IMR-90 (cell line): Measurements from ENCODE around the gene MAGEA2.
"Not testable (repeated sequence)": the region's sequence is repeated elsewhere in the genome, so short reads cannot be mapped to it uniquely, and the experiment has no call there.

Source experiments
- MAFK ChIP-seq: IDR thresholded peaks from 2 replicates; pipeline ENCODE4 v1.6.1; 2012; ENCODE audit warnings: low read depth, low read length, improper control_type of control experiment
- TF ChIP-seq, protein P1 (sequence below): conservative IDR thresholded peaks from 2 replicates; pipeline ENCODE4 v1.5.1; 2012; ENCODE audit warnings: mild to moderate bottlenecking, low read depth, low read length, improper control_type of control experiment

DNA sequence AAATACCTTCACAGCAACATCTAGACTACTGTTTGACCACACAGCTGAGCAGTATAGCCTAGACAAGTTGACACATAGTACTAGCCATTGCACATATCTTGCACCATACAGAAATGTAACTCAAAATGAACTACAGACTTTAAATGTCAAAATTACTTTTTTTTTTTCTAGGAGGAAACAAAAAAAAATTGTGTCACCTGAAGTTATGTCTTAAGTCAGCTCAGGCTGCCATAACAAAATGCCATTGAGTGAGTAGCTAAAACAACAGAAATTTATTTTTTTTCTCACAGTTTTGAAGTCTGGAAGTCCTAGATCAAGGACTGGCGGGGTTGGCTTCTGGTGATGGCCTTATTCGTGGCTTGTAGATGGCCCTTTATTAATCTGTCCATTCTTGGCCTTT, 44.5 kb downstream of the MAGEA2 start, which contains the start of gene CSAG2:
- not testable (repeated sequence) for TF ChIP-seq MAFK
- TF ChIP-seq, protein P1, sequence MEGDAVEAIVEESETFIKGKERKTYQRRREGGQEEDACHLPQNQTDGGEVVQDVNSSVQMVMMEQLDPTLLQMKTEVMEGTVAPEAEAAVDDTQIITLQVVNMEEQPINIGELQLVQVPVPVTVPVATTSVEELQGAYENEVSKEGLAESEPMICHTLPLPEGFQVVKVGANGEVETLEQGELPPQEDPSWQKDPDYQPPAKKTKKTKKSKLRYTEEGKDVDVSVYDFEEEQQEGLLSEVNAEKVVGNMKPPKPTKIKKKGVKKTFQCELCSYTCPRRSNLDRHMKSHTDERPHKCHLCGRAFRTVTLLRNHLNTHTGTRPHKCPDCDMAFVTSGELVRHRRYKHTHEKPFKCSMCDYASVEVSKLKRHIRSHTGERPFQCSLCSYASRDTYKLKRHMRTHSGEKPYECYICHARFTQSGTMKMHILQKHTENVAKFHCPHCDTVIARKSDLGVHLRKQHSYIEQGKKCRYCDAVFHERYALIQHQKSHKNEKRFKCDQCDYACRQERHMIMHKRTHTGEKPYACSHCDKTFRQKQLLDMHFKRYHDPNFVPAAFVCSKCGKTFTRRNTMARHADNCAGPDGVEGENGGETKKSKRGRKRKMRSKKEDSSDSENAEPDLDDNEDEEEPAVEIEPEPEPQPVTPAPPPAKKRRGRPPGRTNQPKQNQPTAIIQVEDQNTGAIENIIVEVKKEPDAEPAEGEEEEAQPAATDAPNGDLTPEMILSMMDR, result not testable (repeated sequence)
